DOHH2 (cell line): Measurements from ENCODE around the gene REP15.

Experiments
- H3F3A ChIP-seq: fragments of 200-600 bp; sonication (generic), shearing (Covaris generic); 2 replicates; pipeline ENCODE4 v1.6.0; 2016; ENCODE audit warnings: antibody characterized with exemption, mild to moderate bottlenecking; ENCODE audit not compliant: control insufficient read depth, insufficient read depth
- H3K27ac ChIP-seq: fragments of 200-600 bp; sonication (generic); 2 replicates; pipeline ENCODE4 v1.5.1; 2014; ENCODE audit warnings: low read depth, mild to moderate bottlenecking, low read length, moderate library complexity
- H3K27me3 ChIP-seq: fragments of 200-600 bp; sonication (generic); 2 replicates; pipeline ENCODE4 v1.6.1; 2014; ENCODE audit warnings: mild to moderate bottlenecking, low read length, mixed read lengths; ENCODE audit not compliant: control insufficient read depth
- H3K36me3 ChIP-seq: fragments of 200-600 bp; sonication (generic); 2 replicates; pipeline ENCODE4 v1.6.1; 2014; ENCODE audit warnings: mild to moderate bottlenecking, low read length, moderate library complexity, mixed read lengths; ENCODE audit not compliant: control insufficient read depth
- H3K4me1 ChIP-seq: fragments of 200-600 bp; sonication (generic); 2 replicates; pipeline ENCODE4 v1.6.1; 2014; ENCODE audit warnings: mild to moderate bottlenecking, low read length, mixed read lengths; ENCODE audit not compliant: control insufficient read depth
- H3K4me2 ChIP-seq: fragments of 200-600 bp; sonication (generic); 2 replicates; pipeline ENCODE4 v1.6.0; 2014; ENCODE audit warnings: mild to moderate bottlenecking, low read length, moderate library complexity
- H3K4me3 ChIP-seq: fragments of 200-600 bp; sonication (generic); 2 replicates; pipeline ENCODE4 v1.5.1; 2014; ENCODE audit warnings: mild to moderate bottlenecking, low read length, mixed read lengths
- H3K79me2 ChIP-seq: fragments of 200-600 bp; sonication (generic); 2 replicates; pipeline ENCODE4 v1.6.1; 2014; ENCODE audit warnings: mild to moderate bottlenecking, low read length, mixed read lengths; ENCODE audit not compliant: control insufficient read depth
- H3K9me2 ChIP-seq: fragments of 200-600 bp; sonication (generic); replicated peaks from 2 replicates; pipeline ENCODE4 v1.6.1; 2014; ENCODE audit warnings: mild to moderate bottlenecking, low read length, mixed read lengths; ENCODE audit not compliant: control insufficient read depth
- H3K9me3 ChIP-seq: fragments of 200-600 bp; sonication (generic); 2 replicates; pipeline ENCODE4 v1.6.1; 2014; ENCODE audit warnings: antibody characterized with exemption, low read length, mixed read lengths; ENCODE audit not compliant: control insufficient read depth, insufficient read depth
- H4K20me1 ChIP-seq: fragments of 200-600 bp; sonication (generic); 2 replicates; pipeline ENCODE4 v1.6.0; 2014; ENCODE audit warnings: low read depth, mild to moderate bottlenecking, antibody characterized with exemption, low read length, moderate library complexity; ENCODE audit not compliant: control insufficient read depth, insufficient read depth
- EZH2phosphoT487 ChIP-seq: fragments of 200-600 bp; sonication (generic); IDR thresholded peaks from 2 replicates; pipeline ENCODE4 v1.6.1; 2017; ENCODE audit warnings: borderline replicate concordance, mild to moderate bottlenecking, antibody characterized with exemption, low read length, moderate library complexity, mixed read lengths
- TF ChIP-seq, protein P1 (sequence below): fragments of 200-600 bp; sonication (generic); IDR thresholded peaks from one replicate; pipeline ENCODE4 v1.5.1; 2014; ENCODE audit warnings: antibody characterized with exemption, mild to moderate bottlenecking, low read depth, low read length; ENCODE audit not compliant: poor library complexity, severe bottlenecking

The REP15 gene

DNA sequence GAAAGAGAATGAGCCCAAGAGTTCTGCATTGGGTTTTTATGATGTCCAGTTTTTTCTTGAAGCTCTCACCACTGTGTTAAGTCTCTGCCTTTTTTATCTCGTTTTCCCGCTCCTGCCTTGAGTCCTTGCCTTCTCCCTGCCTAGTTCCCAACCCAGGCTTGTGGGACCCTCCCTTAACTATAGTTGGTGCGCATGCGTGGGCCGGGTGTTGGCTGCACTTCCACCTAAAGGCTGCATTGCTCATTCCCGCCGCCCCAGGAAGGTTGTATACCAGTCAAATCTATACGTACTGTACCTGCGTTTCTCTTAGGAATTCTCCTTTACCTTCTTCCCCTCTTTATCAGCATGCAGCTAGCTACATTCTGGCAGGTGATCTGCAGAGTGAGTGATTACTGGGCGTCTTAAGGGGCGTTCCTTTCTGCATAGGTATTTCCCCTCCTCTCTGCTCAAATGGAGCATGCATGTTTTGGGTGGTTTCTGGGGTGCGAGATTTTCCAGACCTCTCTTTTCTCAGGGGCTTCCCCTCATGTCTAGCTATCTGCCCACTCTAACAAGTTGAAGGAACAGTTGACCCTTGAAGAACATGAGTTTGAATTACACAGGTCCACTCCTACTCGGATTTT lies 6.6 kb upstream of the REP15 start:
- H3K9me2 ChIP-seq, result no peaks in the 10 kb centered on the region

DNA sequence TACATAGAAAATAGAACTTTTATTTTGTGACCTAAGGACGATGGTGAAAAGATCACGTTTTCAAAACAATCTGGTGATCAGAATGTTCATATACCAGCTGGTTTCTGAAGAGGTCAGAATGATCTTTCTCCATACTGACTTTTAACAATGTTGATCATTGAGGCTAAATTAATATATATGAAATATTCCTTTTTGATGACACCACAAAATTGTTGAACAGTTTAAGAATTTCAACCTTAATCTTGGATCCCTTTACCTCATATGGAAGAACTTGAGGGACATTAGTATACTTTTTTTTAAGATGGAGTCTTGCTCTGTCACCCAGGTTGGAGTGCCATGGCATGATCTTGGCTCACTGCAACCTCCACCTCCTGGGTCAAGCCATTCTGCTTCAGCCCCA lies 2.8 kb upstream of the REP15 start:
- Histone ChIP-seq H3K9me2 (no peaks in the 10 kb centered on the region), H3K36me3 (no peaks in the 10 kb centered on the region), H3K9me3 (no peaks in the 10 kb centered on the region), H3K27me3 (no peaks in the 10 kb centered on the region), H3K27ac (no peak overlapping the region), H3K4me3 (no peak overlapping the region), H3K79me2 (no peaks in the 10 kb centered on the region), H3K4me2 (no peak overlapping the region), H4K20me1 (no peaks in the 10 kb centered on the region), H3K4me1 (no peaks in the 10 kb centered on the region), H3F3A (no peaks in the 10 kb centered on the region)
- TF ChIP-seq, protein P1, sequence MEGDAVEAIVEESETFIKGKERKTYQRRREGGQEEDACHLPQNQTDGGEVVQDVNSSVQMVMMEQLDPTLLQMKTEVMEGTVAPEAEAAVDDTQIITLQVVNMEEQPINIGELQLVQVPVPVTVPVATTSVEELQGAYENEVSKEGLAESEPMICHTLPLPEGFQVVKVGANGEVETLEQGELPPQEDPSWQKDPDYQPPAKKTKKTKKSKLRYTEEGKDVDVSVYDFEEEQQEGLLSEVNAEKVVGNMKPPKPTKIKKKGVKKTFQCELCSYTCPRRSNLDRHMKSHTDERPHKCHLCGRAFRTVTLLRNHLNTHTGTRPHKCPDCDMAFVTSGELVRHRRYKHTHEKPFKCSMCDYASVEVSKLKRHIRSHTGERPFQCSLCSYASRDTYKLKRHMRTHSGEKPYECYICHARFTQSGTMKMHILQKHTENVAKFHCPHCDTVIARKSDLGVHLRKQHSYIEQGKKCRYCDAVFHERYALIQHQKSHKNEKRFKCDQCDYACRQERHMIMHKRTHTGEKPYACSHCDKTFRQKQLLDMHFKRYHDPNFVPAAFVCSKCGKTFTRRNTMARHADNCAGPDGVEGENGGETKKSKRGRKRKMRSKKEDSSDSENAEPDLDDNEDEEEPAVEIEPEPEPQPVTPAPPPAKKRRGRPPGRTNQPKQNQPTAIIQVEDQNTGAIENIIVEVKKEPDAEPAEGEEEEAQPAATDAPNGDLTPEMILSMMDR, result no peak

More for the DNA sequence above, 6.6 kb upstream of the REP15 start:
- TF ChIP-seq EZH2phosphoT487, result no peak
- TF ChIP-seq, protein P1, result no peak
- Histone ChIP-seq H3K27ac (no peak overlapping the region), H3F3A (no peaks in the 10 kb centered on the region), H3K79me2 (no peaks in the 10 kb centered on the region), H3K36me3 (no peaks in the 10 kb centered on the region), H3K27me3 (no peaks in the 10 kb centered on the region), H4K20me1 (no peaks in the 10 kb centered on the region), H3K4me2 (no peak overlapping the region), H3K9me3 (no peaks in the 10 kb centered on the region), H3K4me3 (no peak overlapping the region), H3K4me1 (no peaks in the 10 kb centered on the region)

DNA sequence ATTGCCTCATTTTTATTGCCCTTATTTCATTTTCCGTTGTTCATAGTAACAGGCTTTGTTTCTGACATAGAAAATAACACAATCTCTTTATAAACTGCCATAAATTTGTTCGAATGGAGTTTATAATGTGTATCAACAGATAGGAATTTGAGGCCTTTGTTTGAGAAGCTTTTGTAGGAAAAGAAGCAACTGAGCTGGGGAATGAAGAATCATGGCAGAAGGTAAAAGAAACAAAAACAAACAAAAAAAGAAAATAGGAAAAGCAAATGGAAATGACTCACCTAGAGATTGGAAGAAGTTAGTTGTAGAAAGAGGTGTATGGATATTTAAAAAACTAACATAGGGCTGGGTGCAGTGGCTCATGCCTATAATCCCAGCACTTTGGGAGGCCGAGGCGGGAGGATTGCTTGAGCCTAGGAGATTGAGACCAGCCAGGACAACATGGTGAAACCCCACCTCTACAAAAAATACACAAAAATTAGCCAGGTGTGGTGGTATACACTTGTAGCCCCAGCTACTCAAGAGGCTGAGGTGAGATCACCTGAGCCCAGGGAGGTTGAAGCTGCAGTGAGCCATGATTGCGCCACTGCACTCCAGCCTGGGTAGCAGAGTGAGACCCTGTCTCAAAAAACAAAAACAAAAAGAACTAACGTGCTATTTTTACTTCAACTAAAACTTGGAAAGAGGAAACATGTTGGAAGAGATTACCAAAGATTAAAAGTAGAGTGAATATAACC lies 523 bp upstream of the REP15 start:
- no peak overlapping the region for H3K27ac ChIP-seq
- no peaks in the 10 kb centered on the region for H4K20me1 ChIP-seq
- no peaks in the 10 kb centered on the region for H3K9me2 ChIP-seq
- no peaks in the 10 kb centered on the region for H3K4me1 ChIP-seq
- H3F3A ChIP-seq, result no peaks in the 10 kb centered on the region
- 0 out of 2 replicates have a peak, but pooled peaks cover 4% of the 10 kb centered on the region for H3K27me3 ChIP-seq
- H3K36me3 ChIP-seq, result no peaks in the 10 kb centered on the region
- no peak overlapping the region for H3K4me3 ChIP-seq
- H3K9me3 ChIP-seq, result no peaks in the 10 kb centered on the region
- H3K79me2 ChIP-seq, result no peaks in the 10 kb centered on the region
- no peak overlapping the region for H3K4me2 ChIP-seq
- TF ChIP-seq, protein P1, result no peak
- no peak for TF ChIP-seq EZH2phosphoT487
